Measurements from ENCODE around the gene MDK.

DNA sequence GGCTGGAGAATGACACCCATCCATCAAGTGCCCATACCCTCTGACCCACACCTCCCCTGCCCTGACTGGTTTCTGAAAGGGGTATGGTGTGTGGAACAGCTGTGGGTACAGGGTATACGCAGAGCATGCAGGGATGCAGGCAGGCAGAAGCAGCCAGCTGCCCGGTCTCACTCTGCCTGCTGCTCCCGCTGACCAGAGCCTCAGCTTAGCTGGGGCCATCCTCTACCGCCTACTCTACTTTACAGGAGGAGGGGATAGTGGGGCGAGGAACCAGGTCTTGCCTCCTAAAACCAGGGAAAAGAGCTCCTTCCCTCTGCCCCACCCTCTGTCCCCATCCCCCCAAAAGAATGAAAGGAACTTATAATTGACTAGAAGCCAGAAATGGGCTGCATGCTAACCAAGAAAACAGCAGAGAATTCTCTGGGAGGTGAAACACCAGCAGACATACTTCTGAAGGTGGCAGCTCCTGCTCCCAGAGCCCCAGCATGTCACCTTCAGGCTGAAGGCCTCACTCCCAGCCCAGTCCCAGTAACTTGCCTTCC, 23.1 kb downstream of the MDK start:
- TF ChIP-seq GATA3 (IDR thresholded peaks at IDR 0.05; ENCODE audit: low read depth, low read length) (no peak), GATA2 (IDR thresholded peaks at IDR 0.05; ENCODE audit: low read depth, low read length) (no peak)

Measured in SH-SY5Y (cell line).